Amygdala (tissue), 56 donors: ENCODE results near the gene SMARCB1.

Experiments
- DNase-seq, 56 donors: peaks; one replicate each; lab custom pipeline; 2025; lab: John Stamatoyannopoulos, UW

The SMARCB1 gene

GRCh38 chr22:23826510-23827350, 40.0 kb downstream of the SMARCB1 start:
- DNase-seq = no peak

- no peak for DNase-seq
Measured at GRCh38 chr22:23827351-23827995, 40.7 kb downstream of the SMARCB1 start.

GRCh38 chr22:23828800-23829680, 42.3 kb downstream of the SMARCB1 start:
- peak in 7 of 56 donors; percentile 20 to 49 (median 25) for DNase-seq

GRCh38 chr22:23829845-23830372, 43.1 kb downstream of the SMARCB1 start:
- no peak for DNase-seq

GRCh38 chr22:23831261-23831660, 44.5 kb downstream of the SMARCB1 start:
- DNase-seq = no peak

- no peak for DNase-seq
Measured at GRCh38 chr22:23831781-23832180, 45.0 kb downstream of the SMARCB1 start.

GRCh38 chr22:23832226-23833016, 45.7 kb downstream of the SMARCB1 start:
- DNase-seq = no peak

- DNase-seq = no peak
Measured at GRCh38 chr22:23833017-23833751, 46.4 kb downstream of the SMARCB1 start.

GRCh38 chr22:23833911-23834317, 47.1 kb downstream of the SMARCB1 start:
- DNase-seq = peak in 6 of 56 donors; percentile 19 to 35 (median 28)

- no peak for DNase-seq
Measured at GRCh38 chr22:23834406-23834792, 47.6 kb downstream of the SMARCB1 start.

GRCh38 chr22:23834793-23835483, 48.2 kb downstream of the SMARCB1 start:
- DNase-seq = peak in 45 of 56 donors; percentile 9 to 87 (median 64)

GRCh38 chr22:23835484-23836144, 48.8 kb downstream of the SMARCB1 start:
- no peak for DNase-seq

GRCh38 chr22:23836281-23836680, 49.5 kb downstream of the SMARCB1 start:
- DNase-seq = no peak

GRCh38 chr22:23836692-23837495, 50.1 kb downstream of the SMARCB1 start:
- DNase-seq = no peak

GRCh38 chr22:23837496-23837859, 50.7 kb downstream of the SMARCB1 start:
- no peak for DNase-seq

GRCh38 chr22:23837911-23838680, 51.3 kb downstream of the SMARCB1 start:
- DNase-seq = no peak
